Neutrophil (primary cell): ENCODE data around the gene RASSF8.

Source experiments
- H3K27ac ChIP-seq: fragments of 200-600 bp; sonication (generic); 2 replicates; pipeline ENCODE4 v1.5.1; 2016; ENCODE audit warnings: mild to moderate bottlenecking, moderate library complexity
- H3K27me3 ChIP-seq: fragments of 200-600 bp; sonication (generic); 2 replicates; pipeline ENCODE4 v1.6.0; 2016; ENCODE audit warnings: mild to moderate bottlenecking
- H3K36me3 ChIP-seq: fragments of 200-600 bp; sonication (generic); 2 replicates; pipeline ENCODE4 v1.5.1; 2017
- H3K4me1 ChIP-seq, 2 experiments: fragments of 200-600 bp in 1 of 2; sonication (generic) in 1 of 2; 1 replicate in 1 of 2; 2 replicates in 1 of 2; pipeline versions ENCODE4 v1.5.1 to v1.6.1; 2013 to 2016; ENCODE audit warnings: low read depth in 1 of 2, low read length in 1 of 2, mild to moderate bottlenecking in 1 of 2, moderate library complexity in 1 of 2; ENCODE audit not compliant: control insufficient read depth in 1 of 2, insufficient read depth in 1 of 2
- H3K4me3 ChIP-seq, 2 experiments: fragments of 200-600 bp in 1 of 2; sonication (generic) in 1 of 2; 1 replicate in 1 of 2; 2 replicates in 1 of 2; pipeline ENCODE4 v1.5.1; 2013 to 2016; ENCODE audit warnings: low read depth in 1 of 2, low read length in 1 of 2, mild to moderate bottlenecking in 1 of 2, moderate library complexity in 1 of 2
- H3K9me3 ChIP-seq: fragments of 200-600 bp; sonication (generic); 2 replicates; pipeline ENCODE4 v1.5.1; 2016
- TF ChIP-seq, protein P1 (sequence below): fragments of 200-600 bp; sonication (generic); IDR thresholded peaks from 2 replicates; pipeline ENCODE4 v1.5.1; 2016; ENCODE audit warnings: antibody characterized with exemption

The RASSF8 gene

DNA sequence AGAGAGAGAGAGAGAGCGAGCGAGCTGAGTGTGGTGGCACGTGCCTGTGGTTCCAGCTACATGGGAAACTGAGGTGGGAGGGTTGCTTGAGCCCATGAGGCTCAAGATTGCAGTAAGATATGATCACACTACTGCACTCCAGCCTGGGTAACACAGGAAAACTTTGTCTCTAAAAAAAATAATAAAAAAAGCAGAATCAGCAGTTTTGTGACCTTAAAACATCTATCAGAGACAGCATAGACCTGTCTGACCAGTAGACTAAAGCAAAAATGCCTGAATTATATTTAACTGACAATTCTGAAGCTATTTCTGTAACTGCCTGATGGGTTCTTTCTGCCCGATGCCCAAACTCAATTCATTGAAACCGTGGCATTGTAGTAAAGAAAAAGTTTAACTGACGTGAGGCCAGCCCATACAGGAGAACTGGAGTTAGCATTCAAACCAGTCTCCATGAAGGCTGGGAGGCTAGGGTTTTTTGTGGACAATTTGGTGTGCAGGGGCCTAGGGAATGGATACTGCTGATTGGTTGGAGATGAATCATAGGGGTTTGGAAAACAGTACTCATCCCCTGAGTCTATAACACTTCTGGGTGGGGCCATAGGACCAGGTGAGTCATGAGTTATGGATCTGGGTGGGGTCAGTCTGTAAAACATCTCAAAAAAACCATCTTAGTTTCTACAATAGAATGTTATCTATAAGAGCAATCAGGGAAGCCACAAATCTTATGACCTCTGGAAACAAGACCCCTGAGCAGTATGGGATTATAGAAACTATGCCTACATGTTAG is 8.0 kb upstream of the RASSF8 start:
- Histone ChIP-seq H3K27me3 (peaks cover 7% of the 10 kb centered on the region), H3K4me1 (no peaks in the 10 kb centered on the region), H3K4me3 (no peak overlapping the region), H3K36me3 (no peaks in the 10 kb centered on the region), H3K9me3 (no peaks in the 10 kb centered on the region), H3K27ac (no peak overlapping the region)
- TF ChIP-seq, protein P1, sequence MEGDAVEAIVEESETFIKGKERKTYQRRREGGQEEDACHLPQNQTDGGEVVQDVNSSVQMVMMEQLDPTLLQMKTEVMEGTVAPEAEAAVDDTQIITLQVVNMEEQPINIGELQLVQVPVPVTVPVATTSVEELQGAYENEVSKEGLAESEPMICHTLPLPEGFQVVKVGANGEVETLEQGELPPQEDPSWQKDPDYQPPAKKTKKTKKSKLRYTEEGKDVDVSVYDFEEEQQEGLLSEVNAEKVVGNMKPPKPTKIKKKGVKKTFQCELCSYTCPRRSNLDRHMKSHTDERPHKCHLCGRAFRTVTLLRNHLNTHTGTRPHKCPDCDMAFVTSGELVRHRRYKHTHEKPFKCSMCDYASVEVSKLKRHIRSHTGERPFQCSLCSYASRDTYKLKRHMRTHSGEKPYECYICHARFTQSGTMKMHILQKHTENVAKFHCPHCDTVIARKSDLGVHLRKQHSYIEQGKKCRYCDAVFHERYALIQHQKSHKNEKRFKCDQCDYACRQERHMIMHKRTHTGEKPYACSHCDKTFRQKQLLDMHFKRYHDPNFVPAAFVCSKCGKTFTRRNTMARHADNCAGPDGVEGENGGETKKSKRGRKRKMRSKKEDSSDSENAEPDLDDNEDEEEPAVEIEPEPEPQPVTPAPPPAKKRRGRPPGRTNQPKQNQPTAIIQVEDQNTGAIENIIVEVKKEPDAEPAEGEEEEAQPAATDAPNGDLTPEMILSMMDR = no peak

DNA sequence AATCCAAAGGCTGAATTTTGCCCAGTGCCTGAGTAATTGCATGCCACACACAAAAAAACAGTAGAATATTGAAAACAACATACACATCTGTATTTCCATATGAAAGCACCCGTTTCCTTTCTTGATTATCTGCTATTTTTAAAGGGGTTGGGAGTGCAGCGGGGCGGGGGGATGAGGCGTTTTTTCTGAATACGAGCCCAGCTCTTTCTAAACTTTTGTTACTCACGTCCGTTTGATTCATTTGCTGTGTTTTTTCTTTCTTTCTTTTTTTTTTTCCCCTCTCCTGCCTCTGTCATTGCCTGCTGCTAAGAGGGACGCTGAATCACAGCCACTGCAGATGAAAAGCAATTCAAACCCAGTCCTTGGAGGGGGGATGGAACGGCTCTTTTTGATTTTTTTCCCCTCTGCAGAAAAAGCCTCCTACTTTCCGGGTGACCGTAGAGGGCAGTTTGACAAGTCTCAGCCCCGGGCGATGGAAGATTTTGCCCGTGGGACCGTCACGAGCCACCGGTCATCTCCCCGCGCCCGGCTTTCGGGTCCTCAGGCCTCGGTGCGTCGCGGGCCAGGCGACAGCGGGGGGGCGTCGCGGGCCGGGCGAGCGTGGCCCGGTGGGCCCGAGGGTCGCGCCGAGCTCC is 572 bp upstream of the RASSF8 start:
- no peak overlapping the region for H3K27ac ChIP-seq

DNA sequence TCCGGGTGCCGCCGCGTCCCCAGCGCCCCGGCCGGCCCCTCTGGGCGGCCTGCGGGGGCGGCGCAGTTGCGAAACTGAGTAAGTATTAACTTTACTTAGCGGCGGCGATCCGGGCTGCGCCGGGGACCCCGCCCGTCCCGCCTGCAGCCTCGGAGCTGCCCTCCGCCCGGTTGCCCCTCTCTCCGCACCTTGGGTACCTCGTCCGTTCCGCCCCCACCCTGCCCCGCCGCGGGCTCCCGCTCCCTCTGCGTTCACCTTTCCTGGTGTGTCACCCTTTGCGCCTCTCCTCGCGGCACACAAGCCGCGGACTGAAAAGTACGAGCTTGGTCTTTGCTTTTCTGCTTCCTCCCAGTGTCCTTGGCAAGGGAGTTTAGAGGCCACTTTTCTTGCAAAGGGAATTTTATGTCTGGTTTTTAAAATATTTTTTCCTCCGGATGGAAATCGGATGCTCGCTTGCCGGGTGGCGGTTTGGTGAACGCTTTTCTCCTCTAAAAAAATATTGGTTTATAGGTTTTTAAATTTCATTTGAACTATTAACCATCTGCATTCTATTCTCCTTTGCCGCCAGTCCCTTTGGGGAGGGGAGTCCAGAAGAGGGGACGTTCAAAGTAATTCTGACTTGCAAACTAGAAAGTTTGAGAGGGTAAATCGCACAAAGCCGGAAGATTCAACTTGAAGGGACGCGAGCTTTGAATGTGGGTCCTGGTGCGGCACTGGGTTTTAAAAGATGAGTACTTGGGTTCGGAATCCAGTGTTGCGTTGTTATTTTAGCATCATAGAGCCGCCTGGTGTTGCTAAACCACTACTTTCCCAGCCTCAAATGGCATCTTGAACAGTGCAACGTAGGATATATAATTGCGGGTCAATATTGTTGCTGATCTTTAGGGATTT is 834 bp downstream of the RASSF8 start:
- H3K4me3 ChIP-seq = peak overlapping the region in 1 of 2 experiments; percentile 45
- TF ChIP-seq, protein P1 = no peak
- H3K27ac ChIP-seq = no peak overlapping the region
- peaks cover 0 to 12% of the 10 kb centered on the region in 2 experiments for H3K4me1 ChIP-seq
- no peaks in the 10 kb centered on the region for H3K36me3 ChIP-seq
- no peaks in the 10 kb centered on the region for H3K9me3 ChIP-seq
- peaks cover 87% of the 10 kb centered on the region for H3K27me3 ChIP-seq

More for the DNA sequence above, 572 bp upstream of the RASSF8 start:
- Histone ChIP-seq H3K36me3 (no peaks in the 10 kb centered on the region), H3K4me3 (no peak overlapping the region), H3K27me3 (peaks cover 80% of the 10 kb centered on the region), H3K9me3 (no peaks in the 10 kb centered on the region), H3K4me1 (peaks cover 0 to 12% of the 10 kb centered on the region in 2 experiments)
- TF ChIP-seq, protein P1 = no peak

DNA sequence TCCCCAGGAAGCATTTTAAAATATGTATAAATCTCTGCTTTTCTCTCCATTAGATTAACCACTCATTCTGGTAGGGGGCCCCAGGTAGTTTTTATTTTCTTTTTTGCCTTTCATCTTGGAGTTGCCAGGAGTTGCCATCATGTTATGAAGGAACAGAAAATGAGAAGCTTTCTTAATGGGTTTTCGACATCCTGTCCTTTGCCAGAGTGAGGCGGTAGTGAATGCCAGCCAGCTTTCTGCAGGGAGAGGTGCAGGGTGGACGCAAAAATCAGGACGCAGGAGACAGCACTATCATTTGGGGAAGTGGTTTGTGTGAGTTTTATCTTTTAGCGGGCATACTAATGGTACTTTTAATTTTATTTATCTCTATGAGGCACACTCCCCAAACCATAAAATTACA is 1.7 kb downstream of the RASSF8 start:
- TF ChIP-seq, protein P1 = no peak
- no peak overlapping the region for H3K4me3 ChIP-seq
- H3K36me3 ChIP-seq = no peaks in the 10 kb centered on the region
- no peak overlapping the region for H3K27ac ChIP-seq
- peaks cover 83% of the 10 kb centered on the region for H3K27me3 ChIP-seq
- H3K9me3 ChIP-seq = no peaks in the 10 kb centered on the region
- H3K4me1 ChIP-seq = peaks cover 0 to 12% of the 10 kb centered on the region in 2 experiments

DNA sequence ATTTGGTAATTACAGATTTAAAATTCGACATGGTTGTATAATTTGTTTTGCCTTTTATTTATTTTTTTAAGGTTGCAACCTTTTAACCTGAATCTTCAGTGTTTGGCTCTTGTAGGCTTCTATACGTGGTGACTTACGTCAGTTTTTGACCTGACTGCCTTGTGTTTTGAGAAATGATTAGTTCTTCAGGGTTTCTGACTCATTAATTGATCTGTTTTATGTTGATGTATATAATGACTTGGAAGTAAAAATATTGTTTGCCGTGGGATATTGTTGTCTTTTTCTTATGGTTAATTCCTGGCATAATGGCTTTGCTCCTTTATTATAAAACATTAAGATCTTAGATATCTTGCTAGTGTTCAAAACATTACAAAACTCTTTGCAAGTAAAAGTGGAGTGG is 2.5 kb downstream of the RASSF8 start:
- H3K36me3 ChIP-seq = no peaks in the 10 kb centered on the region
- H3K4me3 ChIP-seq = no peak overlapping the region
- H3K4me1 ChIP-seq = peaks cover 0 to 12% of the 10 kb centered on the region in 2 experiments
- no peak overlapping the region for H3K27ac ChIP-seq
- H3K9me3 ChIP-seq = no peaks in the 10 kb centered on the region
- TF ChIP-seq, protein P1 = no peak
- peaks cover 75% of the 10 kb centered on the region for H3K27me3 ChIP-seq
